PC-3 (cell line): Measurements from ENCODE around the gene HSPA1A.
"Not testable (repeated sequence)": the region's sequence is repeated elsewhere in the genome, so short reads cannot be mapped to it uniquely, and the experiment has no call there.

ENCODE experiments used
- CTCF ChIP-seq: fragments of 300-600 bp; sonication (generic); conservative IDR thresholded peaks from 2 replicates; pipeline ENCODE4 v1.5.1; 2017; ENCODE audit warnings: antibody characterized with exemption, low read depth, mild to moderate bottlenecking, low read length
- EZH2 ChIP-seq: fragments of 300-600 bp; sonication (generic); IDR thresholded peaks from one replicate; pipeline ENCODE4 v1.6.1; 2017; ENCODE audit warnings: antibody characterized with exemption, mild to moderate bottlenecking, low read length; ENCODE audit not compliant: unreplicated experiment

GRCh38 chr6:31817133-31817928 is 2.0 kb downstream of the HSPA1A start:
- TF ChIP-seq CTCF, result peak; percentile 33; the same call in 1 of the 2 replicates
- not testable (repeated sequence) for TF ChIP-seq EZH2
